HG03442 (cell line): ENCODE data around the gene IFT122.

ENCODE experiments used
- ATAC-seq: cut with Tn5 transposase; IDR thresholded peaks from one replicate; pipeline ENCODE4 v1.9.1; 2021; ENCODE audit warnings: mild to moderate bottlenecking, moderate library complexity; ENCODE audit not compliant: unreplicated experiment

IFT122 gene

GRCh38 chr3:129433565-129433964 is 6.5 kb upstream of the IFT122 start:
- no peak for ATAC-seq

- no peak for ATAC-seq
Observed at GRCh38 chr3:129434140-129434539, 5.9 kb upstream of the IFT122 start.

- ATAC-seq = no peak
Observed at GRCh38 chr3:129435367-129435766, 4.7 kb upstream of the IFT122 start.

- ATAC-seq = peak; percentile 7
Observed at GRCh38 chr3:129439226-129439816, 703 bp upstream of the IFT122 start.

- no peak for ATAC-seq
Observed at GRCh38 chr3:129440618-129441190, 680 bp downstream of the IFT122 start.

GRCh38 chr3:129441215-129441614 is 1.2 kb downstream of the IFT122 start:
- ATAC-seq = no peak

- no peak for ATAC-seq
Observed at GRCh38 chr3:129441782-129442181, 1.8 kb downstream of the IFT122 start.

- no peak for ATAC-seq
Observed at GRCh38 chr3:129442486-129442885, 2.5 kb downstream of the IFT122 start.

- no peak for ATAC-seq
Observed at GRCh38 chr3:129442947-129443346, 2.9 kb downstream of the IFT122 start.

- ATAC-seq = no peak
Observed at GRCh38 chr3:129445471-129445870, 5.4 kb downstream of the IFT122 start.

- ATAC-seq = no peak
Observed at GRCh38 chr3:129446926-129447325, 6.9 kb downstream of the IFT122 start.

- ATAC-seq = no peak
Observed at GRCh38 chr3:129448186-129448895, 8.3 kb downstream of the IFT122 start.

- ATAC-seq = no peak
Observed at GRCh38 chr3:129449279-129450115, 9.5 kb downstream of the IFT122 start.

GRCh38 chr3:129453732-129454131 is 13.7 kb downstream of the IFT122 start:
- ATAC-seq = no peak

GRCh38 chr3:129460155-129460554 is 20.1 kb downstream of the IFT122 start:
- ATAC-seq = no peak

GRCh38 chr3:129460572-129460971 is 20.5 kb downstream of the IFT122 start:
- no peak for ATAC-seq

GRCh38 chr3:129461022-129461421 is 21.0 kb downstream of the IFT122 start:
- ATAC-seq = peak; percentile 60

GRCh38 chr3:129461461-129462146 is 21.6 kb downstream of the IFT122 start:
- no peak for ATAC-seq

- ATAC-seq = no peak
Observed at GRCh38 chr3:129462361-129462968, 22.4 kb downstream of the IFT122 start.

GRCh38 chr3:129463094-129463493 is 23.1 kb downstream of the IFT122 start:
- ATAC-seq = no peak
